Kidney (tissue), 14 donors: ENCODE measurements around the gene ITGB4. TPM values are rescaled to one million over a fixed set of nuclear protein-coding genes. Genes with fewer than 3 reads are reported as not detected.

Source experiments
- DNase-seq, 5 donors: peaks; one replicate each; pipeline ENCODE4 v3.0.0-alpha.2; 2013 to 2020
- FAIRE-seq: peaks from 2 replicates; lab custom pipeline; 2012; peaks lifted over from hg19 to GRCh38; lab: Jason Lieb, UNC
- H3K27ac ChIP-seq, 2 donors: one replicate each; pipeline ENCODE4 v1.7.0; 2013; ENCODE audit warnings: low read depth in 2 of 2, low read length in 2 of 2, inconsistent platforms in 1 of 2
- H3K27me3 ChIP-seq: one replicate; pipeline ENCODE4 v1.7.1; 2013; ENCODE audit warnings: low read length, inconsistent platforms; ENCODE audit not compliant: control insufficient read depth, insufficient read depth
- H3K36me3 ChIP-seq, 3 donors: one replicate each; pipeline versions ENCODE4 v1.7.0 to v1.7.1; 2013; ENCODE audit warnings: low read length in 3 of 3, control low read depth in 1 of 3, inconsistent platforms in 1 of 3; ENCODE audit not compliant: insufficient read depth in 3 of 3, control insufficient read depth in 2 of 3
- H3K4me1 ChIP-seq, 3 donors: one replicate each; pipeline versions ENCODE4 v1.7.0 to v1.7.1; 2013; ENCODE audit warnings: low read length in 3 of 3, inconsistent platforms in 1 of 3, low read depth in 1 of 3; ENCODE audit not compliant: control insufficient read depth in 2 of 3, insufficient read depth in 2 of 3
- H3K4me3 ChIP-seq, 3 donors: one replicate each; pipeline versions ENCODE4 v1.7.0 to v1.8.1; 2013; ENCODE audit warnings: low read length in 3 of 3, control low read depth in 1 of 3, inconsistent platforms in 1 of 3
- H3K9ac ChIP-seq, 3 donors: one replicate each; pipeline versions ENCODE4 v1.7.0 to v1.7.1; 2013; ENCODE audit warnings: low read length in 3 of 3, control low read depth in 1 of 3, inconsistent platforms in 1 of 3
- H3K9me3 ChIP-seq, 3 donors: one replicate each; pipeline versions ENCODE4 v1.7.0 to v1.7.1; 2013; ENCODE audit warnings: low read length in 3 of 3, control low read depth in 1 of 3, inconsistent platforms in 1 of 3; ENCODE audit not compliant: control insufficient read depth in 2 of 3, insufficient read depth in 1 of 3
- intact Hi-C: fragments of 100-400 bp; cut with DNase I; formaldehyde crosslinking; loops from one replicate; pipeline ENCODE4 v1.11.1; 2022
- polyA plus RNA-seq: library from polyadenylated mRNA; stranded (reverse); fragments of 350-450 nt; fragmentation: Illumina TruSeq; extraction: RNeasy Lipid Tissue Mini Kit (QIAGEN cat#74804); gene quantifications from one replicate; pipeline ENCODE4 v1.2.3, GENCODE V29; 2014; ENCODE audit warnings: low read depth, low replicate concordance; ENCODE audit not compliant: insufficient read depth
- total RNA-seq: library from RNA; stranded (reverse); fragmentation: NEBNext Ultra II Directional; extraction: Animal tissue kit (Norgen Biotek cat#: 25700); gene quantifications from one replicate; pipeline ENCODE4 v1.2.1, GENCODE V29; 2021
- TF ChIP-seq, protein P1 (sequence below): IDR thresholded peaks from 3 replicates; pipeline ENCODE4 v1.5.1; 2012; ENCODE audit warnings: mild to moderate bottlenecking, moderate library complexity, borderline replicate concordance; ENCODE audit not compliant: insufficient read depth; ENCODE audit errors: extremely low read depth
- donor health status: control.
- donor health status: control.
- donor health status: control.
- donor health status: control.
- donor health status: control.
- donor health status: DM: yes; HTN: yes; CAD: no.
- donor health status: Normal renal cell carcinoma (clear cell type).

Gene ITGB4
- total and polyA plus RNA-seq, 2 donors from 2014 or later = 15.7 to 149 TPM

DNA sequence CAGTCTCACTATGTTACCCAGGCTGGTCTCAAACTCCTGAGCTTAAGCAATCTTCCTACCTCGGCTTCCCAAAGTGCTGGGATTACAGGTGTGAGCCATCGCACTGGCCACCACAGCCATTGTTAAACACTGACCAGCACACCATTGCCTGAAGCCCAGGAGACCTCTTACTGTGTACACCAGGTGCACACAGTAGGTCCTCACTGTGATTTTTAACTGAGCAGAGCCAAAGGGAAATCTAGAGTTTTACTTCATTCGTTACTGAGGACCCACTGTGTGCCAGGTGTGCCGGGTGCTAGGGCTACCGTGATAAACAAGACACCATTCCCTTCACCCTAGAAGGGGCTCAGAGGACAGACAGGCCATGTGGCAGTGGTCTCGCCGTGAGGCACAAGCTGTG lies 4.2 kb downstream of the ITGB4 start:
- H3K9me3 ChIP-seq = no peaks in the 10 kb centered on the region
- no peak for FAIRE-seq
- TF ChIP-seq, protein P1, sequence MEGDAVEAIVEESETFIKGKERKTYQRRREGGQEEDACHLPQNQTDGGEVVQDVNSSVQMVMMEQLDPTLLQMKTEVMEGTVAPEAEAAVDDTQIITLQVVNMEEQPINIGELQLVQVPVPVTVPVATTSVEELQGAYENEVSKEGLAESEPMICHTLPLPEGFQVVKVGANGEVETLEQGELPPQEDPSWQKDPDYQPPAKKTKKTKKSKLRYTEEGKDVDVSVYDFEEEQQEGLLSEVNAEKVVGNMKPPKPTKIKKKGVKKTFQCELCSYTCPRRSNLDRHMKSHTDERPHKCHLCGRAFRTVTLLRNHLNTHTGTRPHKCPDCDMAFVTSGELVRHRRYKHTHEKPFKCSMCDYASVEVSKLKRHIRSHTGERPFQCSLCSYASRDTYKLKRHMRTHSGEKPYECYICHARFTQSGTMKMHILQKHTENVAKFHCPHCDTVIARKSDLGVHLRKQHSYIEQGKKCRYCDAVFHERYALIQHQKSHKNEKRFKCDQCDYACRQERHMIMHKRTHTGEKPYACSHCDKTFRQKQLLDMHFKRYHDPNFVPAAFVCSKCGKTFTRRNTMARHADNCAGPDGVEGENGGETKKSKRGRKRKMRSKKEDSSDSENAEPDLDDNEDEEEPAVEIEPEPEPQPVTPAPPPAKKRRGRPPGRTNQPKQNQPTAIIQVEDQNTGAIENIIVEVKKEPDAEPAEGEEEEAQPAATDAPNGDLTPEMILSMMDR = no peak
- H3K4me1 ChIP-seq = peaks cover 0 to 12% (median 0%) of the 10 kb centered on the region in 3 donors
- no peak overlapping the region for H3K9ac ChIP-seq
- intact Hi-C loops = no loop called here
- no peaks in the 10 kb centered on the region for H3K27me3 ChIP-seq
- H3K4me3 ChIP-seq = no peak overlapping the region
- no peak overlapping the region for H3K27ac ChIP-seq
- DNase-seq = no peak
- no peaks in the 10 kb centered on the region for H3K36me3 ChIP-seq

DNA sequence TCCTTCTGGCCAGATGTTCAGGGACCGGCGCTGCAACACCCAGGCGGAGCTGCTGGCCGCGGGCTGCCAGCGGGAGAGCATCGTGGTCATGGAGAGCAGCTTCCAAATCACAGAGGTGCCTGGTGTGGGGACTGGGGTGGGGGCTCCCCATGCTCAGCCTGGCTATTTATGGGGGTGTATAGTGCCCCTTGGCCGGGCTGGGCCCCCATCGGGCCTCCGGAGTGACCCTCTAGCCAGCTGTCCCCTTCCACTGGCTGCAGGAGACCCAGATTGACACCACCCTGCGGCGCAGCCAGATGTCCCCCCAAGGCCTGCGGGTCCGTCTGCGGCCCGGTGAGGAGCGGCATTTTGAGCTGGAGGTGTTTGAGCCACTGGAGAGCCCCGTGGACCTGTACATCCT lies 6.1 kb downstream of the ITGB4 start:
- TF ChIP-seq, protein P1 = no peak
- no peak overlapping the region for H3K4me3 ChIP-seq
- H3K36me3 ChIP-seq = no peaks in the 10 kb centered on the region
- intact Hi-C loops = no loop called here
- no peak for FAIRE-seq
- no peak overlapping the region for H3K9ac ChIP-seq
- H3K4me1 ChIP-seq = peaks cover 0 to 4% (median 0%) of the 10 kb centered on the region in 3 donors
- no peak overlapping the region for H3K27ac ChIP-seq
- H3K27me3 ChIP-seq = no peaks in the 10 kb centered on the region
- H3K9me3 ChIP-seq = no peaks in the 10 kb centered on the region
- no peak for DNase-seq

DNA sequence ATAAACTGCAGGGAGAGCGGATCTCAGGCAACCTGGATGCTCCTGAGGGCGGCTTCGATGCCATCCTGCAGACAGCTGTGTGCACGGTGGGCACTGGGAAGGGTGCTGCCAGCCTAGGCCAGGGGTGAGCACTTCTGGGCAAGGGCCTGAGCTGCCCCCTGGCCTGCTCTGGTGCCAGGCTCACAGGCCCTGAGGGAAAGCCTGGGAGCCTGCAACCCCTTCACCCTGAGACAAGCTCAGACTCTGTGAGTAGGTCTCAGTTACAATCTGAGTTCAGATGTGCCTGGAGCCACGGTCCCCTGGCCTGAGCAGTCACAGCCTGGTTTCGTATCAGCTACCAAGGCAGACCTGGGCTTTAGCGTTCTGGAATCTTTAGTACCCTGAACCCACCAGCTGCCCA lies 8.1 kb downstream of the ITGB4 start:
- no peak for FAIRE-seq
- no peak overlapping the region for H3K9ac ChIP-seq
- no peaks in the 10 kb centered on the region for H3K9me3 ChIP-seq
- TF ChIP-seq, protein P1 = no peak
- H3K4me1 ChIP-seq = no peaks in the 10 kb centered on the region
- intact Hi-C loops = no loop called here
- no peaks in the 10 kb centered on the region for H3K36me3 ChIP-seq
- no peaks in the 10 kb centered on the region for H3K27me3 ChIP-seq
- peak in 1 of 5 donors; percentile 56 for DNase-seq
- H3K4me3 ChIP-seq = no peak overlapping the region
- no peak overlapping the region for H3K27ac ChIP-seq

DNA sequence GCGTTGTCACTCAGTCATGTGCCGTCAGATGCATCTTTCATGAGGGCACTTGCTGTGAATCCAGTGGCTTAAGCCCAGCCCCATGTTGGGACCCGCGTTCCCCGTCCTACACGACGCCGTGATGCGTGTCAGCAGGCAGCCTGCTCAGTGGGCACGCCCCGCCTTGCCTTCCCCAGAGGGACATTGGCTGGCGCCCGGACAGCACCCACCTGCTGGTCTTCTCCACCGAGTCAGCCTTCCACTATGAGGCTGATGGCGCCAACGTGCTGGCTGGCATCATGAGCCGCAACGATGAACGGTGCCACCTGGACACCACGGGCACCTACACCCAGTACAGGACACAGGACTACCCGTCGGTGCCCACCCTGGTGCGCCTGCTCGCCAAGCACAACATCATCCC lies 8.8 kb downstream of the ITGB4 start:
- intact Hi-C loops = loop anchor here (10.0 kb wide), 1 partner anchor 45 kb away; no protein-coding TSS in a partner anchor
- DNase-seq (peak in 1 of 5 donors; percentile 65), FAIRE-seq (no peak)
- Histone ChIP-seq H3K27ac (no peak overlapping the region), H3K9ac (no peak overlapping the region), H3K4me1 (no peaks in the 10 kb centered on the region), H3K27me3 (no peaks in the 10 kb centered on the region), H3K9me3 (no peaks in the 10 kb centered on the region), H3K36me3 (no peaks in the 10 kb centered on the region), H3K4me3 (no peak overlapping the region)
- TF ChIP-seq, protein P1 = no peak
